Ishikawa (cell line): ENCODE measurements around the gene ELOVL6.

Experiments used
- CEBPB ChIP-seq: IDR thresholded peaks from 2 replicates; pipeline ENCODE4 v1.6.1; 2012
- CREB1 ChIP-seq: IDR thresholded peaks from 2 replicates; pipeline ENCODE4 v1.6.1; 2012; ENCODE audit warnings: low read depth
- EGR1 ChIP-seq: IDR thresholded peaks from 2 replicates; pipeline ENCODE4 v1.6.1; 2012
- EP300 ChIP-seq: IDR thresholded peaks from 2 replicates; pipeline ENCODE4 v1.6.1; 2012; ENCODE audit warnings: borderline replicate concordance
- FOXM1 ChIP-seq: IDR thresholded peaks from 2 replicates; pipeline ENCODE4 v1.6.1; 2012; ENCODE audit warnings: low read depth, borderline replicate concordance
- NFIC ChIP-seq: IDR thresholded peaks from 2 replicates; pipeline ENCODE4 v1.6.1; 2012
- RAD21 ChIP-seq: IDR thresholded peaks from 2 replicates; pipeline ENCODE4 v1.6.1; 2012; ENCODE audit warnings: low read depth
- TAF1 ChIP-seq: IDR thresholded peaks from 2 replicates; pipeline ENCODE4 v1.6.1; 2012; ENCODE audit warnings: low read depth, mild to moderate bottlenecking
- TCF12 ChIP-seq: IDR thresholded peaks from 2 replicates; pipeline ENCODE4 v1.6.1; 2012; ENCODE audit warnings: low read depth
- TEAD4 ChIP-seq: IDR thresholded peaks from 2 replicates; pipeline ENCODE4 v1.6.1; 2012
- YY1 ChIP-seq: IDR thresholded peaks from 2 replicates; pipeline ENCODE4 v1.6.1; 2012; ENCODE audit warnings: low read depth
- ZBTB7A ChIP-seq: IDR thresholded peaks from 2 replicates; pipeline ENCODE4 v1.6.1; 2012; ENCODE audit warnings: low read depth
- TF ChIP-seq, protein P1 (sequence below): IDR thresholded peaks from 2 replicates; pipeline ENCODE4 v1.6.1; 2012; ENCODE audit warnings: low read depth, mild to moderate bottlenecking
- TF ChIP-seq, protein P2 (sequence below): IDR thresholded peaks from 2 replicates; pipeline ENCODE4 v1.6.1; 2012
- TF ChIP-seq, protein P3 (sequence below): IDR thresholded peaks from 2 replicates; pipeline ENCODE4 v1.6.1; 2012

The ELOVL6 gene

DNA sequence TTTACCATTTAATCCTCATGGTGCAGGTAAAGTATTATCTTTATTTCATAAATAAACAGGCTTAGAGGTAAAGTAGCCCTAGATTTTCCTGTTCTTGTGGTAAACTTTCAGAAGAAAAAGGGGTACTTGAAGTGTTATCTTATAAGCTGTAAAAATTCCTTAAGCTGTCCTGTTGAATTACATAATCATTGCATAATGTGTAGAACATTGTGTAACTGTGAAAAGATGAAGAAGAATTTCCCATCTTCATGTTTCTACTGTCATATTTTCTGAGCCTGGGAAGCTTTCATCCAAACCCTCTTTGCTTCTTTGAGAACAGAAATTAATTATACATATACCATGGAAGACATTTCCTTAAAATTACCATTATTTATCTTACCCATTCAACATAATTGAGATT lies 90.5 kb downstream of the ELOVL6 start:
- TF ChIP-seq CEBPB (0 out of 2 replicates have a peak, but pooled peaks have one; percentile 19), TCF12 (no peak)

DNA sequence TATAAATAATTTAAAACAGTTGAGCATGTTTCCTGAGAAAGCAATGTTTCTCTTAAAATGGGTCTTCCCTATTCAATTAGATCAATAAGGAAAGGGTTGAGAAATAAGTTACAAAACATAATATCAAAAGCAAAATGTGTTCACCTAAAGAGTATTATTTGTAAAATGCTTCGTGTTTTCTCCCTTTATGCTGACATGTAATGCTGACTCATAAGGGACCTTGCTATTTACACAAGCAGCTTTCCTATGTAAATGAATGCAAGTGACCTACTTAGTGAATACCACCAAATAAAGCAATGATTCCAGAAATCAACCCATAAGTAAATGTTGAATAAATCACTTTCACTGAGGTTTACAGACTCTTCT lies 91.5 kb downstream of the ELOVL6 start:
- TF ChIP-seq TAF1 (no peak), TCF12 (no peak), CREB1 (no peak), NFIC (no peak), EGR1 (no peak), TEAD4 (no peak), CEBPB (no peak), YY1 (no peak), RAD21 (no peak), FOXM1 (no peak), EP300 (no peak), ZBTB7A (no peak)
- TF ChIP-seq, protein P1, sequence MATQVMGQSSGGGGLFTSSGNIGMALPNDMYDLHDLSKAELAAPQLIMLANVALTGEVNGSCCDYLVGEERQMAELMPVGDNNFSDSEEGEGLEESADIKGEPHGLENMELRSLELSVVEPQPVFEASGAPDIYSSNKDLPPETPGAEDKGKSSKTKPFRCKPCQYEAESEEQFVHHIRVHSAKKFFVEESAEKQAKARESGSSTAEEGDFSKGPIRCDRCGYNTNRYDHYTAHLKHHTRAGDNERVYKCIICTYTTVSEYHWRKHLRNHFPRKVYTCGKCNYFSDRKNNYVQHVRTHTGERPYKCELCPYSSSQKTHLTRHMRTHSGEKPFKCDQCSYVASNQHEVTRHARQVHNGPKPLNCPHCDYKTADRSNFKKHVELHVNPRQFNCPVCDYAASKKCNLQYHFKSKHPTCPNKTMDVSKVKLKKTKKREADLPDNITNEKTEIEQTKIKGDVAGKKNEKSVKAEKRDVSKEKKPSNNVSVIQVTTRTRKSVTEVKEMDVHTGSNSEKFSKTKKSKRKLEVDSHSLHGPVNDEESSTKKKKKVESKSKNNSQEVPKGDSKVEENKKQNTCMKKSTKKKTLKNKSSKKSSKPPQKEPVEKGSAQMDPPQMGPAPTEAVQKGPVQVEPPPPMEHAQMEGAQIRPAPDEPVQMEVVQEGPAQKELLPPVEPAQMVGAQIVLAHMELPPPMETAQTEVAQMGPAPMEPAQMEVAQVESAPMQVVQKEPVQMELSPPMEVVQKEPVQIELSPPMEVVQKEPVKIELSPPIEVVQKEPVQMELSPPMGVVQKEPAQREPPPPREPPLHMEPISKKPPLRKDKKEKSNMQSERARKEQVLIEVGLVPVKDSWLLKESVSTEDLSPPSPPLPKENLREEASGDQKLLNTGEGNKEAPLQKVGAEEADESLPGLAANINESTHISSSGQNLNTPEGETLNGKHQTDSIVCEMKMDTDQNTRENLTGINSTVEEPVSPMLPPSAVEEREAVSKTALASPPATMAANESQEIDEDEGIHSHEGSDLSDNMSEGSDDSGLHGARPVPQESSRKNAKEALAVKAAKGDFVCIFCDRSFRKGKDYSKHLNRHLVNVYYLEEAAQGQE = no peak
- TF ChIP-seq, protein P2, sequence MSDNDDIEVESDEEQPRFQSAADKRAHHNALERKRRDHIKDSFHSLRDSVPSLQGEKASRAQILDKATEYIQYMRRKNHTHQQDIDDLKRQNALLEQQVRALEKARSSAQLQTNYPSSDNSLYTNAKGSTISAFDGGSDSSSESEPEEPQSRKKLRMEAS = no peak
- TF ChIP-seq, protein P3, sequence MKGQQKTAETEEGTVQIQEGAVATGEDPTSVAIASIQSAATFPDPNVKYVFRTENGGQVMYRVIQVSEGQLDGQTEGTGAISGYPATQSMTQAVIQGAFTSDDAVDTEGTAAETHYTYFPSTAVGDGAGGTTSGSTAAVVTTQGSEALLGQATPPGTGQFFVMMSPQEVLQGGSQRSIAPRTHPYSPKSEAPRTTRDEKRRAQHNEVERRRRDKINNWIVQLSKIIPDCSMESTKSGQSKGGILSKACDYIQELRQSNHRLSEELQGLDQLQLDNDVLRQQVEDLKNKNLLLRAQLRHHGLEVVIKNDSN = no peak

DNA sequence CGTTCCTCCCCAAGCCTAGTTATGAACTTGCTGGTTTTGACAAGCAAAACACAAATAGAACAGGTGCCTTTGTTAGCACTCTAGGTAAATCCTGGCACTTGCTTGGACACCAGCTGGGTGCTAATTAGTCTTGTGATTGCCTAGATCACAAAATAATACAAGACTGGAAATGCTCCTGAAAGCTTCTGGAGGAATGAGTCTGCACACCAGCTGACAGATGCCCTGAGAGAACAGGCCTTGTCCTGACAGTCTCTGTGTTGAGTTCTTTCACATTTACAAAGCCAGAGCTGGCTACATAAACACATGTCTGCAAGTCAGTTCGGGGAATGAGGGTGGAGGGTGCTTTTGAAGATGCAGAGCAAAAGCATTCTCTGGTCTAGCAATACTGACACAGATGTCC lies 93.8 kb downstream of the ELOVL6 start:
- TF ChIP-seq TAF1 = no peak
- TF ChIP-seq ZBTB7A = no peak
- no peak for TF ChIP-seq EP300
- no peak for TF ChIP-seq RAD21
- TF ChIP-seq, protein P1 = no peak
- TF ChIP-seq, protein P2 = no peak
- no peak for TF ChIP-seq EGR1
- TF ChIP-seq, protein P3 = no peak
- no peak for TF ChIP-seq CEBPB
- TF ChIP-seq YY1 = no peak
- TF ChIP-seq NFIC = no peak
- TF ChIP-seq CREB1 = no peak
- no peak for TF ChIP-seq TCF12
- TF ChIP-seq FOXM1 = no peak
- TF ChIP-seq TEAD4 = no peak

DNA sequence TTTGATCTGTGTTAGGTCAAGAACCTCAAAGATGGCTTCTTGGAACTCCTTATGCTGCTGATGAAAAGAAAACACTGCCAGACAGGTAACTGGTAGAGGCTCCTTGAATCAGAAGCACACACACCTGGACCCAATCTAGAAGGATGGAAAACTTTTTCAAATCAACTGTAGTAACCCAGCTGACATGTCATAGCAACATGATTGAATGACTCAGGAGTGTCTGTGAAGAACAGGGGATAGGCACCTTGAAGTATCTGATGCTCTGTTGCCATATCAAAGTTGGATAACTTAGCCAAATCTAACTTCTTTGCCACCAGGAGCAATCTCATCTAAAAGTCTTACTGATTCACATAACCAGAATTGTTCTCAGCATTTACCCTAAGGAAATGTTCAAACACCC lies 98.8 kb downstream of the ELOVL6 start:
- TF ChIP-seq, protein P2 = no peak
- no peak for TF ChIP-seq TCF12
- TF ChIP-seq NFIC = no peak
- TF ChIP-seq, protein P3 = no peak

DNA sequence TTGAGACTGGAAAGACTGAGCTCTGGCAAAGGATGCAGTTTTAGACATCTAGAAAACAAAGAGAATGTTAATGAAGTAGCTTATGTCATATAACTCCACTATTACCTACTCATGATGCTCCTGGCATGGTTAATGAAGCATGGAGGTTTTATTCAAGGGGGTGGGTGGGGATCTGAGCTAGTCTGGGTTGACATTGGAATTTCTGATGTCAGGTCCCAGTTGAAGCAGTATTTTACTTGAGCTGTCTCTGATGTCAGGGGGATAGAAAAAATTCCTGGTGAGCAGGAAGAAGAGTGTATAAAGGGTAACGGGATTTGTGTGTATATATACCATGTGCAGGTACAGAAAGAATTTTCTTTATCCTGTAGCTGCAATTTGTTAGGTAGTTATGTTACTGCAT lies 102.0 kb downstream of the ELOVL6 start:
- no peak for TF ChIP-seq RAD21
- TF ChIP-seq, protein P1 = no peak
- TF ChIP-seq, protein P2 = no peak
- no peak for TF ChIP-seq FOXM1
- no peak for TF ChIP-seq TAF1
- TF ChIP-seq NFIC = no peak
- TF ChIP-seq EGR1 = no peak
